GM12873 (cell line): Measurements from ENCODE around the gene TH.

Experiments
- TF ChIP-seq, protein P1 (sequence below): IDR thresholded peaks from 2 replicates; pipeline ENCODE4 v1.5.1; 2012; ENCODE audit warnings: low read depth, mild to moderate bottlenecking, moderate library complexity, low read length, control low read depth; ENCODE audit not compliant: insufficient read depth; ENCODE audit errors: missing control alignments

Gene TH

GRCh38 chr11:2191883-2192282, 20.3 kb upstream of the TH start:
- TF ChIP-seq, protein P1, sequence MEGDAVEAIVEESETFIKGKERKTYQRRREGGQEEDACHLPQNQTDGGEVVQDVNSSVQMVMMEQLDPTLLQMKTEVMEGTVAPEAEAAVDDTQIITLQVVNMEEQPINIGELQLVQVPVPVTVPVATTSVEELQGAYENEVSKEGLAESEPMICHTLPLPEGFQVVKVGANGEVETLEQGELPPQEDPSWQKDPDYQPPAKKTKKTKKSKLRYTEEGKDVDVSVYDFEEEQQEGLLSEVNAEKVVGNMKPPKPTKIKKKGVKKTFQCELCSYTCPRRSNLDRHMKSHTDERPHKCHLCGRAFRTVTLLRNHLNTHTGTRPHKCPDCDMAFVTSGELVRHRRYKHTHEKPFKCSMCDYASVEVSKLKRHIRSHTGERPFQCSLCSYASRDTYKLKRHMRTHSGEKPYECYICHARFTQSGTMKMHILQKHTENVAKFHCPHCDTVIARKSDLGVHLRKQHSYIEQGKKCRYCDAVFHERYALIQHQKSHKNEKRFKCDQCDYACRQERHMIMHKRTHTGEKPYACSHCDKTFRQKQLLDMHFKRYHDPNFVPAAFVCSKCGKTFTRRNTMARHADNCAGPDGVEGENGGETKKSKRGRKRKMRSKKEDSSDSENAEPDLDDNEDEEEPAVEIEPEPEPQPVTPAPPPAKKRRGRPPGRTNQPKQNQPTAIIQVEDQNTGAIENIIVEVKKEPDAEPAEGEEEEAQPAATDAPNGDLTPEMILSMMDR = no peak

DNA sequence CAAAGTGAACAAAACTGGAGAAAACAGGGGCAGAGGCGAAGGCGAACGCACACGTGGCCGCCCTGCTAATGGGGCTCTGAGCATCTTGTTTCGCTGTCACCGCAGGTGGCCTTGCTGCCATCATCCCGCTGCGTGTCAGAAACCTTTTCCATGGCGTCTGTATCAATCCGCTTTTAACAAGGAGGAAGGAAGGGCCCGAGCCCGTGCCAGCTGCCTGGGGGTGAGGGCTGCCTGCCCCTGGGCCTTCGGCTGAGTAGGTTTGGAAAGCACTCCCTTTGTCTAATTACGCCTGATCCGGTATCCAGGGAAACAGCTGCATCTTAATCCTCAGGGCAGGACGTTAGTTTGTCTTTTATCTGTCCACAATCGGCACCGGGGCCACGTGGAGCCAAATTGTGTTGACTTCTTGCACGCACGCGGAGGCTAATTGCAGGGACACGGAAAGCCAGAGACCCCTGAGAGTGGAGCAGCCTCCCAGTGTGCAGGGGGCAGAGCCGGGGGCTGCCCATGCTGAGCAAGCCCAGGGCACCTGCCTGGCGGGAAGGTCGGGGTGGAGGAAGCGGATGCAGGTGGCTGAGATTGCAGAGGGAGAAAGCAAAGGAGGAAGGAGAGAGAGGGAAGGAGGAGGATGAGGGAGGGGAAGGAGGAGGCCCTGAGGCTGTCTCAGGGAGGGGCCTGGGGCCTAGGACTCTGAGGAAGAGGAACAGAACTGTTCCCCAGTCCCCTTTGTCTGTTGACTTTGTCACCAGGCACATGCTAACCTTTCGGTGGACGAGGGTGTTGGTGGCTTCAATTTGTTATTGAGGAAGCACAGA, 19.2 kb upstream of the TH start:
- TF ChIP-seq, protein P1 = no peak

- TF ChIP-seq, protein P1 = no peak
Measured at GRCh38 chr11:2189938-2190656, 18.5 kb upstream of the TH start.

DNA sequence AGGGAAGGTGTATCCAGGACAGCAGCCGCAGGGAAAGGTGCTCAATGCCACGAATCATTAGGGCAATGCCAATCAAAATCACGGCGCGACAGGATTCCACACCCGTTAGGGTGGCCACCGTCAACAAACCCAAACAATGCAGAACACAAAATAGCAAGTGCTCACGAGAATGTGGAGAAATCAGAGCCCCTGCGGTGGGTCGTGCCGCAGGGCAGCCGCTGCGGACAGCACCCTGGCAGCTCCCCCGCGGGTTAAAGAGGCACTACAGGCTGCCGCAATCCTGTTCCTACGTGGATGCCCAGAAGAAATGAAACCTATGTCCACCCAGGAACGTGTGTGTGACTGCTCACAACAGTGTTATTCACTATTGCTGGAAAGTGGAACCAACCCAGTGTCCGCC, 17.1 kb upstream of the TH start:
- TF ChIP-seq, protein P1 = no peak

- TF ChIP-seq, protein P1 = no peak
Measured at GRCh38 chr11:2187280-2187707, 15.7 kb upstream of the TH start.

DNA sequence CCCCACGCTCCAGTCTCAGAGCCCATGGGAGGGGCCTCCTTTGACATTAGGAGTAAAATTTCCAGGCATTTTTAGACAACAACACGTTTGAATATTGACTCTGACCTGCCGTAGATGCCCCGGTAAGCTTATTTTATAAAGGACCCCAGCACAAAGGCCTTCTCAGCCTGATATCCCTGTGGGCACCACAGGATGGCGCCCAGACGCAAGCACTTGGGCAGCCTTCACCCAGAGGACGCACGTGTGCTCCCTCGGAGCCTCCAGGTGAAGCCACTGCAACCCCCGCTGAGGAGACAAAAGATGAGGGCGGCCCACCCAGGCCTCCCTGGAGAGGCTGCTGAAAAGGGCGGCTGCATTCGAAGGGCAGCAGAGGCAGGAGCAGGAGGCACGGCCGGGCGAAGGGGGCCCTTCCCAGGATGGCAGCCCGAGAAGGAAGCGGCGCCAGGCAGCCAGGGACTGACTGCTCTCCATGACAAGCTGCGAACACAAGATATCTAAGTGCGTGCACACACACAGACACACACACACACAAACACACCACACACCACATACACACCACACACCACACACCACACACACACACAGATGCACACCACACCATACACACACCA, 15.2 kb upstream of the TH start:
- TF ChIP-seq, protein P1 = peak; percentile 45
